Measurements from ENCODE around the gene ZNF322.

Gene ZNF322

DNA sequence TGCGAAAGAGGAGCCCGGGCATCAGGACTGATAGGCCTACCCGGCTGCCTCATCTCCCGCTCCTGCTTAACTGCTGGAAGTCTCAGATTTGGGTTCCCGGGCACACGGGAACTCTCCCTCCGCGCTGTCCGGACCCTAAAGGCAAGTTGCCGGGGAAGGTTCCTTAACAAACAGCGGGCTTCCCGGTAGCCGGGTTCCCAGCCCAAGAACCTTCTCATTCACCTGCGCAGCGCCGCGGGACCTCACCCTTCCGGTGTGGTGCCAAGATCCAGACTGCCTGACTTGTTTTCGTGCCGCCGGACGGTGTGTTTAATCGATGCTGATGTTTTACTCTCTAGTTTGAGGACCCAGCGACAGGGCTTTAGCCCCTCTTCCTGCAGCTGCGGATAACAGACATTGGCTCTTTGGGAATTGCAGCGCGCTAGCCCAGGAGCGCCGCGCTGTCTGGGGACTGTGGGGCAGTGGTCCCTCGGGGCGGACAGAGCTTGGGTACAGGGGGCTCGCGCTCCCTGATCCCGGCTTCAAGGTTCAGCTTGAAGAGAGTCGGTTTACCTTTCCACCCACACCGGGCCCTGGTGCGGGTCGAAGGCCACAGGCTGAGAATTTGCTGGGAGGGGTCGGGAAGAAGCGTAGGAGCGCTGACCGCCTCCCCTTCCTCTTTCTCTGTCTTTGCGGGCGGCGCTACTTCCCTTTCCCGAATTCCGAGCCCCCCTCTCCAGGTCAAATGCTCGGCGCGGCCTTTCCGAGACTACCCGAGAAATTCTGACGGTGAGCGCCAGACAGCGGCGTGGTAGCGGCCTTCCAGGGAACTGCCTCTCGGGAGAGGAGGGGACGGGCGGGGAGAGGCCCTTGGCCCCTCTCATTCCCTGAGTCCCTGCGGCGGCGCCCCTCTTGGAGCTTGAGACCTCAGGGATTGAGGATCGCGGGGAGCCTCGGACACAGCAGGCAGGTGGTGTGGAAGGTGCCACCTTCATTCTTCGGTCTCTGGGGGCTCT, 45.6 kb downstream of the ZNF322 start:
- in situ Hi-C loops (cut with MboI; ENCODE audit: low sequenced_read_pairs), result no loop called here

- in situ Hi-C loops (cut with MboI; ENCODE audit: low sequenced_read_pairs), result no loop called here
Measured at GRCh38 chr6:26613201-26613600, 46.3 kb downstream of the ZNF322 start.

- in situ Hi-C loops (cut with MboI; ENCODE audit: low sequenced_read_pairs), result no loop called here
Measured at GRCh38 chr6:26611599-26611998, 47.9 kb downstream of the ZNF322 start.

DNA sequence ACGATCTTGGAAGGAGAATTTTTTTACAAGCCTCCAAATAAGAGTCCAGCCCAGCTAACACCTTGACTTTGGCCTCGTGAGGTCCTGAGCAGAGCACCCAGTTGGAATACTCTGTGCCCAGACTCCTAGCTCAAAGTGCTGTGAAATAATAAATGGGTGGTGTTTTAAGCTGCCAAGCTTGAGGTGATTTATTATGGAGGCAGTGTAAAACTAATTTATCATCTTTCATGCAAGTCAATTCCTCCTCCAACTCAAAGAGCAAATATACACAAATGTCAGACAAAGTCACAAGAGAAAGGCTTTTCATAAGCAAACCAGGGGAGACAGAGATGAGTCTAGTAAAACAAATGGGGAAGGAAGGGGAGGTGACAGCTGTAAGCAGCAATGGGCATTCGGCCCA, 50.1 kb downstream of the ZNF322 start:
- in situ Hi-C loops (cut with MboI; ENCODE audit: low sequenced_read_pairs), result no loop called here

GRCh38 chr6:26607434-26608230, 51.9 kb downstream of the ZNF322 start:
- in situ Hi-C loops (cut with MboI; ENCODE audit: low sequenced_read_pairs), result no loop called here

GRCh38 chr6:26604797-26605196, 54.7 kb downstream of the ZNF322 start:
- in situ Hi-C loops (cut with MboI; ENCODE audit: low sequenced_read_pairs), result no loop called here

GRCh38 chr6:26604026-26604425, 55.5 kb downstream of the ZNF322 start:
- in situ Hi-C loops (cut with MboI; ENCODE audit: low sequenced_read_pairs), result no loop called here

GRCh38 chr6:26602262-26602661, 57.3 kb downstream of the ZNF322 start:
- in situ Hi-C loops (cut with MboI; ENCODE audit: low sequenced_read_pairs), result no loop called here

DNA sequence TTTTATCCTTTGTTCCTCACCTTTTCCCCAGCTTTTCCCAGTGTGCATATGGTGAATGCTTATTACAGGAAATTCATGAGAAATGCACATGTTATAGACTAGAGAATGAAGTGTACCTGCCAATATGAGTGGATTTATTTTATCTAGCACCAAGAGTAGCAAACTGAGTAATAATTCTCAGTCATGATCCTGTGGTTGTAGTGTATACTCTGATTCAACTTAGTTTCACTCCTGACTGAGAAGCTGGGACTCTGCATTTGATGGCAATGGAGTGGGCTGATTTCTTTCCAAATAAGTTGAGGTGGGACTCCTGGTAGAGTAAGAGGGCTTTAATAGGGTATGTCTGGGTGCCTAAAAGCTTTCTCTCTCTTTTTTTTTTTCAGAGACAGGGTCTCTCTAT, 58.8 kb downstream of the ZNF322 start:
- in situ Hi-C loops (cut with MboI; ENCODE audit: low sequenced_read_pairs), result no loop called here

DNA sequence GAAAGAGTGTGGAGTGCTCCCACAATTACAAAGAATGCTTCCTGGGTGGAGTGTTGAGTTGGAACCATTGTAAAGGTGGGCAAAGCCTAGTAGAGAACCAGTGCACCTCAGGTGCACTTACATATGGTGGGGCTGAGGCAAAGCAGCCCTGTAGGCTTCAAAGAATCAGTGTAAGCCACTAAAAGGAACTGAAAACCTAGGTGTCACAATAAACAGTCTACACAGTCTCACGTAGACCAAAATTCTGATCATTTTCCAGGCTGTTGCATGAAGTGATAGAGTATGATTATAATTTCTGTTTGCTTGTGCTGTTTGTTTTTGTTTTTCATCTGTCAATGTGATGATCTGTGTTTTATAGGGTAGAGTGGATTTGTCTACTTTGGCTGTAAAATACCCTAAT, 60.0 kb downstream of the ZNF322 start:
- in situ Hi-C loops (cut with MboI; ENCODE audit: low sequenced_read_pairs), result no loop called here

- in situ Hi-C loops (cut with MboI; ENCODE audit: low sequenced_read_pairs), result no loop called here
Measured at GRCh38 chr6:26599134-26599533, 60.4 kb downstream of the ZNF322 start.

- in situ Hi-C loops (cut with MboI; ENCODE audit: low sequenced_read_pairs), result no loop called here
Measured at GRCh38 chr6:26598267-26598666, 61.3 kb downstream of the ZNF322 start.

DNA sequence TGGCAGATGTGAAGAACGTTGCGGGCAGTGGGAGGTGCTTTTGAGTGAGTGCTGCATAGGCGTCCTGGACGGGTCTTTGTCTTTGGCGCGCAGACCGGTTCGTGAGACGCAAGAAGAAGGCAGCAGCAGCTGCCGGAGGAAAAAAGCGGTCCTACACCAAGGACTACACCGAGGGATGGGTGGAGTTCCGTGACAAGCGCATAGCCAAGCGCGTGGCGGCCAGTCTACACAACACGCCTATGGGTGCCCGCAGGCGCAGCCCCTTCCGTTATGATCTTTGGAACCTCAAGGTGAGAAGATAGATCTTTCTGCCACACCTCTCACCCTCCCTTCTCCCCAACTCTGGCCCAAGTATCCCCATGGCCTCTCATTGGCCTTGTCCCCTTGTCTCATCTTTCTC, 61.7 kb downstream of the ZNF322 start:
- in situ Hi-C loops (cut with MboI; ENCODE audit: low sequenced_read_pairs), result no loop called here

- in situ Hi-C loops (cut with MboI; ENCODE audit: low sequenced_read_pairs), result no loop called here
Measured at GRCh38 chr6:26597389-26597766, 62.2 kb downstream of the ZNF322 start.

DNA sequence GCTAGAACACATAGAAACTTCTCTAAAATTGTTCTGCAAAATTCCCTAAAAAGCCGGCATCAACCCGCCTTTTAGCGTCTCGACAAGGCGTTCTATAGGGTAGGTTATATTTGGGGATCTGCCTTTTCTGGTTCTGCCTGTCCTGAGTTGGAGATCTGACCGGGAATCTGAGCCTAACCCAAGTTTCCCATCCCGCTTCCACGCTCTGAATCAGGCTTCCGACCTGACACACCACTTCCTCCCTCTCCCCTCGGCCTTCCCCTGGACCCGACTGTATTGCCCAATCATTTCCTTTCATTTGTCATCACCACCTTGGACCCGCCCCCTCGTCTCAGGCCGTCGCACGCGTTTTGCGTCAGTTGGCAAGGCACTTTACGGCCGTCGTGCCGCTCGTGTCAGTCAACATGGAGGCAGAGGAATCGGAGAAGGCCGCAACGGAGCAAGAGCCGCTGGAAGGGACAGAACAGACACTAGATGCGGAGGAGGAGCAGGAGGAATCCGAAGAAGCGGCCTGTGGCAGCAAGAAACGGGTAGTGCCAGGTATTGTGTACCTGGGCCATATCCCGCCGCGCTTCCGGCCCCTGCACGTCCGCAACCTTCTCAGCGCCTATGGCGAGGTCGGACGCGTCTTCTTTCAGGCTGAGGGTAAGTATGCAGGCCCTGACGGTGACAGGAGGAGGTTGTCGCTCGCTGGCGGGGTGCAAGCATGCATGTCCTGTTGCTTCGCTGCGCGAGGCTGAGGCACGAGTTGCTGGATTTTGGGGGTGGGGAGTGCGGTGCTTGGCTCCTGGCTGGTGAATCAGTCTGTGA, 62.8 kb downstream of the ZNF322 start, which contains the start of gene ABT1:
Gene ABT1, plus strand, starts transcription at position 375 of the 810 bp plus-strand sequence. Its CDS starts 30 bp downstream, at position 405.
- in situ Hi-C loops (cut with MboI; ENCODE audit: low sequenced_read_pairs), result no loop called here

- in situ Hi-C loops (cut with MboI; ENCODE audit: low sequenced_read_pairs), result no loop called here
Measured at GRCh38 chr6:26595669-26596269, 63.8 kb downstream of the ZNF322 start.

- in situ Hi-C loops (cut with MboI; ENCODE audit: low sequenced_read_pairs), result no loop called here
Measured at GRCh38 chr6:26594730-26595632, 64.6 kb downstream of the ZNF322 start.

- in situ Hi-C loops (cut with MboI; ENCODE audit: low sequenced_read_pairs), result no loop called here
Measured at GRCh38 chr6:26594131-26594498, 65.4 kb downstream of the ZNF322 start.

DNA sequence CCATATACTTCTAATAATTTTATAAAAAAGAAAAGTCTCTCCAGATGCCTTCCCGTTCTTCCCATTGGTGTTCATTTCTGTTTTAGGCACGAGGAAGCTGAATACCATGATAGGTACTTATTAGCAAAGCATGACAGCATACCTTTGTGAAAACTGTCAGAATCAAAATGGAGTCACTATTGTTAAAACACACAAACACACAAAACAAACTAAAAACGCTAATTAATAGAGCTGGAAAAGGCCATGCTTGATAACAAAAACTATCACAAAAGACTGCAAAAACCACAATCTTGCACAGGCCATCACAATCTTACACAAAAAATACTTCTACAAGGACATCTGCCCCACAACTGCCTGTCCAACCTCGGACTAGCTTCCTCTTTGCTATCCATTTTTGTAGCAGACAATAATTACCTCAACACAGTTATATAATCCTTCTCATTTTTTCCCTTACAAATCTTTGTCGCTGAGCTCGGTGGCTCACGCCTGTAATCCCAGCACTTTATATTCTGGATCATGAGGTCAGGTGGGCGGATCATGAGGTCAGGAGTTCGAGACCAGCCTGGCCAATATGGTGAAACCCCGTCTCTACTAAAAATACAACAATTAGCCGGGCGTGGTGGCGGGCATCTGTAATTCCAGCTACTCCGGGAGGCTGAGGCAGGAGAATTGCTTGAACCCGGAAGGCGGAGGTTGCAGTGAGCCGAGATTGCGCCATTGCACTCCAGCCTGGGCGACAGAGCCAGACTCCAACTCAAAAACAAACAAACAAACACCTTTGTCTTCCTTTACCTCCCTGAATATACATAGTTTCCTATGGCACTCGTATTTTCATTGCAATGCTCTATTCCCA, 66.0 kb downstream of the ZNF322 start:
- in situ Hi-C loops (cut with MboI; ENCODE audit: low sequenced_read_pairs), result no loop called here

All from HL-60/S4 treated with retinoic acid at 250 ng/mL for 4 days and 3 days (cell line).